DND-41 (cell line): ENCODE results near the gene MASP1.

Experiments
- ATAC-seq: fragments of 200-7000 bp; cut with Tn5 transposase; 3 replicates; pipeline ENCODE4 v1.9.1; 2021; ENCODE audit warnings: low read depth; ENCODE audit not compliant: insufficient read depth
- DNase-seq: peaks from one replicate; pipeline ENCODE4 v3.0.0-alpha.2; 2020
- H2AFZ ChIP-seq: 2 replicates; pipeline ENCODE4 v1.6.0; 2012; ENCODE audit warnings: low read depth, low read length
- H3K27ac ChIP-seq: 2 replicates; pipeline ENCODE4 v1.5.1; 2012; ENCODE audit warnings: low read length, inconsistent platforms
- H3K27me3 ChIP-seq: fragments of 200-600 bp; sonication (generic); 2 replicates; pipeline ENCODE4 v1.6.0; 2012; ENCODE audit warnings: low read length, mild to moderate bottlenecking, inconsistent platforms; ENCODE audit not compliant: insufficient read depth, poor library complexity
- H3K36me3 ChIP-seq: 2 replicates; pipeline ENCODE4 v1.5.1; 2012; ENCODE audit warnings: low read length, inconsistent platforms; ENCODE audit not compliant: insufficient read depth
- H3K4me1 ChIP-seq: 2 replicates; pipeline ENCODE4 v1.5.1; 2012; ENCODE audit warnings: mild to moderate bottlenecking, low read length; ENCODE audit not compliant: insufficient read depth
- H3K4me2 ChIP-seq: 2 replicates; pipeline ENCODE4 v1.6.0; 2012; ENCODE audit warnings: mild to moderate bottlenecking, moderate library complexity, low read length, inconsistent platforms; ENCODE audit not compliant: insufficient read depth
- H3K4me3 ChIP-seq, 2 experiments: fragments of 200-600 bp in 1 of 2; shearing (Covaris generic) in 1 of 2; 2 replicates each; pipeline ENCODE4 v1.5.1; 2012 to 2016; ENCODE audit warnings: inconsistent platforms in 2 of 2, low read length in 2 of 2, mild to moderate bottlenecking in 2 of 2, low read depth in 1 of 2, moderate library complexity in 1 of 2
- H3K79me2 ChIP-seq: 2 replicates; pipeline ENCODE4 v1.6.0; 2012; ENCODE audit warnings: low read length, inconsistent platforms; ENCODE audit not compliant: insufficient read depth
- H3K9ac ChIP-seq: 2 replicates; pipeline ENCODE4 v1.6.0; 2012; ENCODE audit warnings: low read depth, mild to moderate bottlenecking, inconsistent platforms, low read length, moderate library complexity
- H3K9me3 ChIP-seq: 2 replicates; pipeline ENCODE4 v1.5.1; 2012; ENCODE audit warnings: low read length, moderate library complexity, mild to moderate bottlenecking, inconsistent platforms; ENCODE audit not compliant: insufficient read depth, severe bottlenecking
- H4K20me1 ChIP-seq: 2 replicates; pipeline ENCODE4 v1.6.0; 2012; ENCODE audit warnings: low read length; ENCODE audit not compliant: insufficient read depth
- CTCF ChIP-seq: IDR thresholded peaks from 2 replicates; pipeline ENCODE4 v1.5.1; 2012; ENCODE audit warnings: borderline replicate concordance, low read length, moderate library complexity, mild to moderate bottlenecking; ENCODE audit not compliant: poor library complexity, severe bottlenecking; ENCODE audit errors: extremely low read depth
- EZH2 ChIP-seq: IDR thresholded peaks from 3 replicates; pipeline ENCODE4 v1.6.1; 2012; ENCODE audit warnings: borderline replicate concordance, low read depth, mild to moderate bottlenecking, moderate library complexity, low read length, inconsistent platforms; ENCODE audit not compliant: severe bottlenecking

MASP1 gene

GRCh38 chr3:187295316-187296034, 3.9 kb upstream of the MASP1 start:
- Histone ChIP-seq H3K4me1 (no peaks in the 10 kb centered on the region), H3K9me3 (no peaks in the 10 kb centered on the region), H3K9ac (no peak overlapping the region), H3K27ac (no peak overlapping the region), H4K20me1 (no peaks in the 10 kb centered on the region), H3K4me2 (no peak overlapping the region), H3K36me3 (no peaks in the 10 kb centered on the region), H2AFZ (no peak overlapping the region), H3K4me3 (no peak overlapping the region), H3K27me3 (peaks cover 23% of the 10 kb centered on the region), H3K79me2 (no peaks in the 10 kb centered on the region)
- ATAC-seq, result no peak
- peak; percentile 10 for TF ChIP-seq CTCF
- no peak for TF ChIP-seq EZH2
- DNase-seq, result no peak

GRCh38 chr3:187293516-187294430, 2.2 kb upstream of the MASP1 start:
- H3K4me3 ChIP-seq, result no peak overlapping the region
- no peak for DNase-seq

GRCh38 chr3:187292631-187293515, 1.3 kb upstream of the MASP1 start:
- Histone ChIP-seq H2AFZ (no peak overlapping the region), H4K20me1 (no peaks in the 10 kb centered on the region), H3K27ac (no peak overlapping the region), H3K36me3 (no peaks in the 10 kb centered on the region), H3K79me2 (no peaks in the 10 kb centered on the region), H3K27me3 (peaks cover 19% of the 10 kb centered on the region), H3K4me3 (no peak overlapping the region), H3K4me1 (no peaks in the 10 kb centered on the region), H3K9me3 (no peaks in the 10 kb centered on the region), H3K9ac (no peak overlapping the region), H3K4me2 (no peak overlapping the region)
- DNase-seq, result no peak
- no peak for TF ChIP-seq CTCF
- TF ChIP-seq EZH2, result no peak
- no peak for ATAC-seq

More at GRCh38 chr3:187293516-187294430, 2.2 kb upstream of the MASP1 start:
- Histone ChIP-seq H3K79me2 (no peaks in the 10 kb centered on the region), H3K4me1 (no peaks in the 10 kb centered on the region), H3K36me3 (no peaks in the 10 kb centered on the region), H3K4me2 (no peak overlapping the region), H3K9ac (no peak overlapping the region), H3K27me3 (peaks cover 19% of the 10 kb centered on the region), H3K9me3 (no peaks in the 10 kb centered on the region), H2AFZ (no peak overlapping the region), H4K20me1 (no peaks in the 10 kb centered on the region), H3K27ac (no peak overlapping the region)
- no peak for ATAC-seq
- TF ChIP-seq CTCF (no peak), EZH2 (no peak)
